NCI-H1417 (cell line): ENCODE results near the gene TAF6L.
"Not testable (repeated sequence)": the region's sequence is repeated elsewhere in the genome, so short reads cannot be mapped to it uniquely, and the experiment has no call there.

Experiments used
- DNase-seq, 3 experiments: peaks; one replicate each; lab custom pipeline; 2025; lab: John Stamatoyannopoulos, UW

Gene TAF6L

DNA sequence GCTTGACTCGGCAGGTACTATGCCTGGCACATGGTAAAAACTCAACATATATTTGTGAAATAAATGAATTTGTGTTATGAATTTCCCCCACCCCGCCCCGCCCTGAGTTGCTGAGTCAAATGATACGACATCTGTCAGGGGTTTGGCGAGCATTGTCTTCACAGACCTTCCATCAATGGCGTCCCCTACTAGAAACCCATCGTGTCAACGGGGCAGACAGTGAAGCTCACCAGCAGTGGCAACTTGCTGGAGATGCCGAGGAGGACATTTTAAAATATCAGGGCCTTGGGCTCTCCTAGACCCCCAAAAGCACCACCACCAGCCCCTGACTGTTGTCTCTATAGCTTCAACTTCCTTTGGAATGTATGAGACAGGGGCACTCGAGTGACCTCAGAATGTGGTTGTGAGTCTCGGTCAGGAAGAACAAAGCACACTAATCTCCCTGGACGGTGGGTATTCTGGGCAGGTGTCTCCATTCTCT lies 34.8 kb downstream of the TAF6L start:
- DNase-seq, result no peak

DNA sequence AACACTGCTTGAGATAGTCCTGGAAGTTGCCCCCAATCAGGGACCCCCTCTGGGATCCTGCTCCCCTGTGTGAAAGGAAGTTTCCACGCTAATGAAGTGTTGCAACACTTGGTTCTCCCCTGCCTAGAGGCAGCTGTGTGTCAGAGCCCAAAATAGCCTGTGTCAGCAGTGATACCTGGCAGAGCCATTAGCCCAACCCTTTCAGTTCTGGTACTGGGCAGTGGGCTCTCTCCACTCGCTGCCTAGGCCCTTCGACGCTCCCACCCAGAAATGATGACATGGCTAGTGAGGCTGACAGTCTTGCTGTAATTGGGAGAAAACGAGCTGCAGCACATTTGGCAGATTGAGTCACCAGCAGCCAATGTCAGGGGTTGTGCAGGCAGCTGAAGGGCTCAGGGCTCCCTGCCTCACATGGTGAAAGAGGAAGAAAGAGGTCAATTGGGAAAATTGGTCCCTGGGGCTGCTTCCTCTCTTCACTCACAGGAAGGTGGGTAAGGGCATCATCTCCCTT lies 35.5 kb downstream of the TAF6L start:
- DNase-seq, result no peak

DNA sequence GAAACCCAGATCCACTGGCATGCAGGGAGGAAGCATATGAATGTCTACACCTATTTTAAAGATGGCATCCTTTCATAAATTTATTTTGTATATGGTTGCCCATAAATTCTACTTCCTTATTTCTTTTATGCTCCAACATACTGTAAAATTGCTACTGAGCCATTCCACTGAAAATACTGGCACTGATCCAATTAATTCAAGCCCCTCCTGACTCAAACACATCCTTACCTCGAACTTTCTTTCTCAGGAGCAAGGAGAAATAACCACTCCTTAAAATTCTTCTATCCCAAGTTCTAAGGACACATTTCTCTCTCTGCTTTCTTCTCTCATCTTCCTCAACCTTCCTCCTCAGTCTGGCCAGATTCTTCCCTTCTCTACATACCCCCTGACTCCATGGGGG lies 39.6 kb downstream of the TAF6L start:
- no peak for DNase-seq

DNA sequence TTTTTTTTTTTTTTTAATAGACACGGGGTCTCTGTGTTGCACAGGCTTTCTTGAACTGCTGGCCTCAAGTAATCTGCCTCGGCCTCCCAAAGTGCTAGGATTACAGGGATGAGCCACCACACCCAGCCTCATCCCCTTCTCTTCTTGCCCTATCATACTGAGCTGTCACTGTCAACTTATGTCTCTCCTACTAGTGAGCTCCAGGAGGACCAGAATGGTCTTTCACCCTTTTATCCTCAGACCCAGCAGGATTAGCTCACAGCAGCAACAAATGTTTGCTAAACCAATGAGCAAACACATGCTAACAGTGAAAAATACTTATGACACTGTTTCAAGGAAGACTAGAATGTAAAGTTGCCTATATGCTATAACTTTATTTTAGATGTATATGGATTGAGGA lies 40.5 kb downstream of the TAF6L start:
- no peak for DNase-seq

DNA sequence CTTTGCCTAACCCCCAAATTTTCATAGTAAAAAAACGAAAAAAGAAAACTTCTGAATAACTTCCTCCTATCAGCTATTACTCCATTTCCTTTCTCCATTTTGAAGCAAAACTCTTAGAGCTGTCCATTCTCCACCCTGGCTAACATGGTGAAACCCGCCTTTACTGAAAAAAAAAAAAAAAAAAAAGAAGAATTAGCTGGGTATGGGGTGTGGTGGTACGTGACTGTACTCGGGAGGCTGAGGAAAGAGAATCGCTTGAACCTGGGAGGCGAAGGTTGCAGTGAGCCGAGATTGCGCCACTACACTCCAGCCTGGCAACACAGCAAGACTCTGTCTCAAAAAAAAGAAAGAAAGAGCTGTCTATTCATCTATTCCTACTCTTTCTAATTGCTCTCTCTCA lies 45.4 kb downstream of the TAF6L start:
- no peak for DNase-seq

DNA sequence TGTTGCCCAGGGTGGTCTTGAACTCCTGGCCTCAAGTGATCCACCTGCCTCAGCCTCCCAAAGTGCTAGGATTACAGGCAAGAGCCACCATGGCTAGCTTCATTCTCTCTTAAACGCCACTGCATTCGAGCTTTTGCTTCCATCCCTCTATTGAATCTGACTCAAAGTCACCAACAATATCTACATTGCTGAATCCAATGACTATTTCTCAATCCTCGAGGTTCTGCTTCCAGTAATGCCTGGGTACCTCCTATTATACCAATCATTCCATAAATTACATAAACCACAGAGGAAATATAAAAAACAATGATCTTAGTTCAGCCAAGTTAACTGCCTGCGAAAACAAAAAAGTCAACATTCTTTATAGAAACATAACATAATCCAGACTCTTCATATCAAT lies 45.9 kb downstream of the TAF6L start:
- DNase-seq, result no peak

DNA sequence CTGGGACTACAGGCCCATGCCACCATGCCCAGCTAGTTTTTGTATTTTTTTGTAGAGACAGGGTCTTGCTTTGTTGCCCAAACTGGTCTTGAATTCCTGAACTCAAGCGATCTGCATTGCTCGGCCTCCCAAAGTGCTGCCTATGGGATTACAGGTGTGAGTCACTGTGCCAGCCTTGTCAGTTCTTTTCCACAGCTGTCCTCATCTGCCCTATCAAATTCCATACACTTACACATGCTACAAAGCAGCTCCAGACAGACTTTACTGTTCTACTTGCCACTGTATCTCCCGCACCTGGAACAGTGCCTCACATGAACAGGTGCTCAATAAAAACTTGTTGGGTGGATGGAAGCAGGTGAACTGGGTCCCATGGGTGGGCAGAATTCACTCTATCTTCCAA lies 52.5 kb downstream of the TAF6L start:
- DNase-seq, result no peak

DNA sequence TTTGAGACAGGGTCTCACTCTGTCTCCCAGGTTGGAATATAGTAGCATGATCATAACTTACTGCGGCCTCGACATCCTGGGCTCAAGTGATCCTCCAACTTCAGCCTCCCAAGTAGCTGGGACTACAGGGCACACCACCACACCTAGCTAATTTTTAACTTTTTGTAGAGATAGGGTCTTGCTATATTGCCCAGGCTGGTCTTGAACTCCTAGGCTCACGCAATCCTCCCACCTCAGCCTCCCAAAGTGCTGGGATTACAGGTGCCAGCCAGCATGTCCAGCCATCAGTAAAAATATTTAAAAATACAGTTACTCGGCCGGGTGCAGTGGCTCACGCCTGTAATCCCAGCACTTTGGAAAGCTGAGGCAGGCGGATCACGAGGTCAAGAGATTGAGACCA lies 56.9 kb downstream of the TAF6L start:
- DNase-seq, result not testable (repeated sequence)

DNA sequence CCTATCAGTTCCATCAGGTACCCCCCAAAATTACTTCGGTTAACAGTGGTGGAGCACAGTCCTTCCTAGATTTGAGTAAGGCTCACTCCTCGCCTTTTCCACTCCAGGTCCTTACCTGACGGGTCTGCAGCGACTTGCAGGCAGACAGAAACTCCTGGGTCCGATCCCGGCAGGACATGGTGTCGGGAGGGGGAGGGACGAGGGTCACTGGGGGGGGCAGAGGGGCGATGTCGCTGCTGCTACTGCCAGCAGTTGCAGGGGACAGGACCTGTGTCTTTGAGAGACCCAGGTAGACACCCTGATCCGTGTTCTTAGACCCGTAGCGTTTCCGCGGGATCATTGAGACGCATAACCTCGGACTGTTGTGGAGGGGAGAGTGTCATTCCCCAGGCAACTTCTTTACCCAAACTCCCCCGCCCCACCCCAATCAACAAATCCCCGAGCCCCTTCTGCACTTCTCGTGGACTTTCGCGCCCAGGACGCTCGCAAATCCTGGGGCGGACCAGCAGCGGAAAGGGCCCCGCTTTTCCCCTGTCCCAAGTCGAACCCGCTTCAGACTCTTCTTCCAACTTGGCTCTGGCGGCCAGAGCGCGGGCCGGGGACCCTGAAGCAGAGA lies 59.8 kb downstream of the TAF6L start:
- no peak for DNase-seq

DNA sequence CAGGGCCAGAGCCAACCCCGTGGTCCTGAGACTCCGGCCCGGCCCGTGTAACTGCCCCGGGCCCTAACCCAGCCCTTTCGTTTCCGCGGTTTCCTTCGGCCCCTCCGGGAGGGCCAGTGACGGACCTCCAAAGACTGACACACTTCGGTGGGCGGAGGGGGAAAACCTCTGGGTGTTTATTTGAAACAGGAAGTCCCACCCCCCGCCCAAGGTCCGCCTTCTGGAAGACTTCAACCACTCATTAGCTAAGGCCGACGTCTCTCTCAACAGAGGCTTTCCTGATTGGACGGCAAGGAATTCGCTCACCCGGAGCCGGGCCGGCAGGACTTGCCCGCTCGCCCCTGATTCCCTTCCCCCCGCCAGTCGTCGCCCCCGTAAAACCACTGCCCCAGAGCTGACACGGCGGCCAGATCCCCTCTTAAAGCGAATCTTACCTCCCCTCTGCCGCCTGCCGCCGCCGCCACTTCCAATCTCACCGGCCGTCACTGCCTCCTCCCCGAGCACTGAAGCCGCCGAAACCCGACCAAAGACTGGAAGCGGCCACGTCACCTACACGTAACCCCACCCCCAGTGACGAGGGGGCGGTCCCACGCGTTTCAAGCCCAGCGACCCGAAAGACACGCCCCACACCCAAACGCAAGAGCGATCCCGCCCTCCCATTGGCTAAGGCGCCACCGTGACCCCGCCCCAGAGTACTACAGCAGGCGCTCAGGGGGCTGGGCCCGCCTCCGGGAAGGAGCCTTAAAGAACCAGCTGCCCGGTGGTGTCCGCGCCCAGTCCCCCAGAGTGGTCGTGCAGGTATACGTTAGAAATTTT lies 60.5 kb downstream of the TAF6L start, which contains the start of gene STX5:
STX5 (minus strand) TSS at position 532 of the 816 bp plus-strand sequence. CDS start 808 bp downstream, outside the sequence.
- peak; percentile 98 to 99 (median 99) for DNase-seq

DNA sequence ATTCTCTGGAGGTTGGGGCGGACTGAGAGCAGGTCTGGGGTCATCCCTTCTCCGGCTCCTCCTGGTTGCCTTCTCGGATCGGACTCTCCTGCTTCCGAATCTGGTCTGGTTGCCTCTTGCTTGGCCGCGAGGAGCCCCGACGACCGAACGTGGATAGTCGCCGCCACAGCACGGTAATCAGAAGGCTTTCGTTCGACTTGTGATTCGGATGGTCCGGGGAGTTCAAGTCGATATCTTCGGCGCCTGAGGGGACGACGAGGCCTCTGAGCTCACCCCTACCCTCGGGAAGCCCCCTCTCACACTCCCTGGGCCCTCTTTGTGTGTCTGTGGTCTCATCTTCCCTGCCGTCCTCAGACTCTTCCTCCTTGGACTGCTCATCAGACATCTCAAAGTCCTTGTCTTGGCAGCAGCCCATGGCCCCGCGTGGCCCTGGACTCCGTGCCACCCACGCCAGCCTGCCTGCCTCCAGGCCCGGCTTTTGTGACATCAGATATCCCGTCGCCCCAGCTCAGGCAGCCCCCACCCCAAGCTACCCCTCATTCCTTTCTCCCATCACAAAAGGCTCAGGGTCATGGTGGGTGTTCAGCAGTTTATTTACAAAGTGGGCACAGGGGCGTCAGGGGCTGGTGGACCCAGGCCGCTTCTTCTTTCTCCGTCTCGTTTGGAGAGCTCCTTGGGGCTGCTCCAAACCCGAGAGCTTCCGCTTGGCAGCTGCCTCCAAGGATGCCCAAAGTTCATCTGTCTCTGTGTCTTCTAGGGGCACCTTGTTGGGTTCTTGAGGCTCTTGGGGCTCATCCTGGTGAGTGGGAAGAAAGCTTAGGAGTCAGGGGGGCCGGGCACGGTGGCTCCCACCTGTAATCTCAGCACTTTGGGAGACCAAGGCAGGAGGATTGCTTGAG lies 61.4 kb downstream of the TAF6L start, which contains the start of gene TEX54:
TEX54 (minus strand) TSS at position 506 of the 899 bp plus-strand sequence.
- peak in 1 of 3 experiments; percentile 50 for DNase-seq

DNA sequence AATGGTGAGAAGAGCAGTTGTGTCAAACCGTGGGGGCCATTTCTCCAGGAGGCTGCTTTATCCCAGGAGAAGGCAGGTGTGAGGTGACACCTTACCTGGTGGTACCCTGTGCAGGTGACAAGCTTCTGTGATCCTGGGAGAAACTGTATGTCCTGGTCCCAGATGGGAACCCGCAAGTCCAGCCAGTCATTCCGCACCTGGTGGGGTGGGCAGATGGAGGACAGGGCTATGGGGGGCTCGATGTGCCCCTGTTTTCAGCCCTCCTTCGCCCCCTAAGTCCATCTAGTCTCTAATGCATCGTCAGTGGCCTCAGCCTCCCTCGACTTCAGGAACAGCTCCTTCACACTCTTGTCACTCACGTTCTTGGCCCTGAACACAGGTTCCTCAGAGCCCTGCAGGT lies 64.1 kb downstream of the TAF6L start:
- no peak for DNase-seq
